KG1 (cell line): ENCODE data around the gene C16orf96.
A peak's percentile ranks its signal among the peaks of the same experiment; 100 is the strongest.

Experiments used
- DNase-seq: peaks from one replicate; lab custom pipeline; 2025; lab: John Stamatoyannopoulos, UW

Gene C16orf96

DNA sequence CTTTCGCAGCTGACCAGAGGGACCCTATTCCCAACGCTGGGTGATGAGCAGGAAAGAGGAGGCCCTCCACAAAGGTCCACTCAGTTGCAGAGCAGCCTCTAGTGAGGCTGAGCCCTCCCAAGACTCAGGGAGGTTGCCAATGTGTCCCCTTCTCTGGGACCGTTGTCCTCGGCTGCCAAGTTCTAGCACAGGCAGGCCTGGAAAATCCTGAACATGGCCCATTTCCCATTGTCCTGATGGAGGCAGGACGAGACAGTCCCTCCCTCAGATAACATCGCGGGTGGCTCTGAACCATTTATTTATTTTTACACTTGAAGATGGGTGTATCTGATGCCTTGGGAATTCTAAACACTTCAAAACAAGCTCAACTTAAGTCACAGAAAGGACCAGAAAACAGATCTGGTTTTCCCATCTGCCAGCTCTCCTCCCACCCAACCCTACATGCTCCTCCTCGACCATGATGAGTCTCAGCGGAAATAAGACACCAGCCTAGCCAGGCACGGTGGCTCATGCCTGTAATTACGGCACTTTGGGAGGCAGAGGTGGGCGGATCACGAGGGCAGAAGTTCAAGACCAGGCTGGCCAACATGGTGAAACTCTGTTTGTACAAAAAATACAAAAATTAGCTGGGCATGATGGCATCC lies 30.4 kb upstream of the C16orf96 start:
- no peak for DNase-seq

DNA sequence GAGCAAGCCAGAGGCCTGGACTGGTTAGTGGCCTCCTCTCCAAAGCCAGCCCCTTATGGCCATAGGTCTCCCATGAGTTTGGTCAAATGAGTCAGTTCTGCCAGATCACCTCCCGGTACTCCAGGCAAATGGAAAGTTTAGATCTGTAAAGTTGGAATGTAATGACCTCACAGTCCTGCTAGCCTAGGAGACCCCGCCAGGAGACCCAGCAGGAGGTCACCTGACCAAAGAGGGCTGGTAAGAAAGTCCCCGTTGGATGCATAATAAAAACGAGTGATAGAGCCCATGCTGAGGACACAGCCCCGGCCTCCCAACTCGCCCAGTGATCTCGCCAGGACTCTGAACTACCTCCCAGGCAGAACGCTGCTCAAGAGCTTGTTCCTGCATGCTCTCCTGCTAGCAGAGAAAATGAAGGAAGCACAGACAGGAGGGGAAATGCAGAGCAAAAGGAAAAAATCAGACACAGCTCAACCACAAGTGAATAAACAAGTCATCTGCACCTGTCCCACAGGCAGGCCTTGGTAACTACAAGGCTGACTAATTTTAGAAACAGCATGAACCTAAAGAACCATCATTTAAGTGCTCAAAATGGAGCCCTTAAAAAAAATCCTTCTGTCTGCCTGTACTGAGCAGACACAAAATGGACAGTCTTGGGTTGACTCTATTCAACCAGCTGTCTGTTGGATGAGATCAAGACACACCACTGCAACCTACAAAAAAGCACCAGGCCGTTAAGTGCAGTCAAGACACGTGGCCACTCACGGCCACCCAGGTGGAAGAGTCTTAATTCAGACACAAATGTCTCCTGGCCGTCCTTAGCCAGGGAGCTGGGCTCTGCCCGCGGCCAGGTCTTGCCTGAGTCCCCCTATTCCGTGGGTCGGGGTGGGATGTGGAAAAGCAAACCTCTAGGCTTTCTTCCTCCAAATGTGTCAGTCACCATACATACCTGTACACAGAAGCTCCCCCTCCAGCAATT lies 26.8 kb upstream of the C16orf96 start:
- DNase-seq, result no peak

DNA sequence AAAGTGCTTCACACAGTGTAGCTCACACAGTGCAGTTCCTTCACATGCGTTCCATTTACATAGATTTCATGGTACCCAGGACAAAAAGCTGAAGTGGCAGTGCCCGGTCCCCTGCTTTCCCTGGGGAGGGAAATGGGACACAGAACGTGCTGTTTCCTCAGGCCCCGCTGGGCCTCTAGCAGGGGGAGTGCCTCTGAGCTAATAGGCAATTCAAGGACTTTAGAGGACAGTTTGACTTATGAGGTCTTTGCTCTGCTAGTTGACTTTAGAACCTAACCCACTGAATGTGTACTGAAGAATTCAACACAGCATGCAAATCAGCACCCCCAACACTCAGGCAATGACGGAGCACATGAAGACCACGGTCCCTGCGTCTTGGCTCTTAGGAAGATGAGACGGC lies 24.3 kb upstream of the C16orf96 start:
- no peak for DNase-seq

DNA sequence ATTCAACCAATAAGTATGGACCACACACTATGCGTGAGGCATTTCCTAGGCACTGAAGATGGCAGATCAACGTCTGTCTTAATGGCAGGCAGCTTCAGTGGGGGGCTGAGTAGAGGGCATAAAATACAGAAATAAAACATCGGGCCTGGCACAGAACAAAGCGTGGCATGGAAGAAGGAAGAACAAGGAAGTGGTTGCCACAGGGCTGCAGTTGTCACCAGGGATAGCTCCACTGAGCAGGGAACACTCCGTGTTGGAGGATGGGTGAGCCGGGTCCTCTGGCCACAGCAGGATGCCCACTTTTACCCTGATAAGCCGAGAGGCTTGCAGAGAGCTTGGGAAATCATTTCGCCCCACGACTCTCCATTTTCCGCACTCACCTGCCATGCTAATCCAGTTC lies 23.9 kb upstream of the C16orf96 start:
- no peak for DNase-seq

DNA sequence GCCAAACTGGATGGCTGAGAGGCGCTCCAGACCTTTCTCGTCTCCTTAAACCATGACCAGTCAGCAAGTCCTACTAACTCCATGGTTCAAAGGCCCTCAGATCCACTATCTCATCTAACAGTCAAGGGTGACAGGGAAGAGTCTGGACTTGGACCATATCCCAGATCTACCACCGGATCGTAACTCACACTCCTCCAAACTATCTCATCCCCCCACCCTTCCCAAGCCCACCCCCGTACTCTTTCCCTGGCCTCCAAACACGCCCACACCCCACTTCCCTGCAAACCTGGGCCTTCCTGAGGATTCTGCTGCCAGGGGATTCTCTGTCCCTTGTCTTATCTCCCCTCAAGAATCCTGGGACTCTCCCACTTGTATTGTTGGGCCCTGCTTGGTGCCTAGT lies 22.6 kb upstream of the C16orf96 start:
- DNase-seq, result no peak

DNA sequence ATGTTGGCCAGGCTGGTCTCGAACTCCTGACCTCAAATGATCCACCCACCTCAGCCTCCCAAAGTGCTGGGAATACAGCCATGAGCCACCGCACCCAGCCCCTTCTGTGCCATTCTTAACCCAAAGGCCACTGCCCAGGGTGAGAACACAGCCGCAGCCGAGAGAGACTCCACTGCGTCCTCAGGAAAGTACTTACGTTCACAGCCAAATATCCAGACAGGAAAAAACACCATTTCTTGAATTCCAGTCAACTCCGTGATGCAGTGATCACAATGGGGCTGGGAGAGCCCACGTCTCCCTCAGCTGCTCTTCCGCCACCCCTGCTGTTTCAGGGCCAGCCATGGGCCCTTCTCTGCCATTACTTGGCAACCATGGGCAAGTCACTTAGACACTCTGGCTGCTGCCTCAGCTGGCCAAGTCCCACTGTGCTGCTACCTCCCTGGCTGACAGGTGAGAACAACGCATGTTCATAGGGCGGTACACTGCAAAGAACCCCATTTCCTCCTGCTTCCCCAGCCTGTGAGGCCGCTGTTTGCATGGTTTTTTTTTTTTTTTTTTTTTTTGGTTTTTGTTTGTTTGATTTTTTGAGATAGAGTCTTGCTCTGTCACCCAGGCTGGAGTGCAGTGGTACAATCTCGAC lies 21.9 kb upstream of the C16orf96 start:
- no peak for DNase-seq

DNA sequence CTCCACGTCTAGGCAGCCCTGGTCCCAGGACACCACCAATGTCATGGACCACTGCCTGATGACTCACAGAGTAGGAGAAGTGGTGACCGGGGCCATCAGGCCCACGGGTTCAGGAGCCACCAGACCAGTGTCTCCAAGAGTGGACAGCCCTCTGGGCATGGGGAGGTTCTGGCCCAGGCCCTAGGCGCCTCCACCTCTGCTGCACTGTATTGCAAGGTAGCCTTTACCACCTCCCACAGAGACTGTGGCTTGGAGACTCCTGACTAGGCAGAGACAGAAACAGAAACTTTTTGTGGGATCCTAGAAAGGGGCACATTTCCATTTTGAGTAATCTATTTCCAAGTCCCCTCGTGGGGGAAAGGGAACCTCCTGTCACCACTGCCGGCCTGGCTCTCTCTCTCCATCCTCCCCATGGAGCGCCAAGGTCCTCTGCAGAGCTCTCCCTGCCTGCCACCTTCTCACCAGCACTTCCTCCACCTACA lies 20.5 kb upstream of the C16orf96 start:
- no peak for DNase-seq

DNA sequence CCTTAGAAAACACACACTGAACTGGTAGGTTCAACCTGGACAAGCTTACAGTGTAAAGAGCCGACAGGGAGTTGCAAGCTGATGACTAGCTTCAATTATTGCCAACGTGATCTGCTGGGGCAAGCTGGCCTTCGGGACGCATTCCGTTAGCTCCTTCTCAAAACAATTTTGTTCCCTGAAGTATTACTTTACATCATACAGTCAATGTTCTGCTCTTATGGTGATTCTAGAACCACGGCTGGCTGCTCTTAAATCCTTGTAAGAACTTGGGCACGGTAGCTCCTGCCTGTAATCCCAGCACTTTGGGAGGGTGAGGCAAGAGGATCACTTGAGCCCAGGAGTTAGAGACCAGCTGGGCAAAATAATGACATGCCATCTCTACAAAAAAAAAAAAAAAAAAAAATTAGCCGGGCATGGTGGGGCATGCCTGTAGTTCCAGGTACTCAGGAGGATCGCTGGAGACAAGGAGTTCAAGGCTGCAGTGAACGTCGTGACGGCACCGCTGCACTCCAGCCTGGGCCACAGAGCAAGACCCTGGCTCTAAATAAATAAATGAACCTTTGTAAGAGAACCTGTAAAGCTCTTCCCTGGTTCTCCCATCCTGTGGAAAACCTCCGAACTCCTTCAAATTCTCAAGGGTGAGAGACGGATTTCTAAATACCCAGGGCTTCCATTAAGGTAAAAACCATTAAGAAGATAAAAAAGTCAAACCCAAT lies 19.6 kb upstream of the C16orf96 start:
- no peak for DNase-seq

DNA sequence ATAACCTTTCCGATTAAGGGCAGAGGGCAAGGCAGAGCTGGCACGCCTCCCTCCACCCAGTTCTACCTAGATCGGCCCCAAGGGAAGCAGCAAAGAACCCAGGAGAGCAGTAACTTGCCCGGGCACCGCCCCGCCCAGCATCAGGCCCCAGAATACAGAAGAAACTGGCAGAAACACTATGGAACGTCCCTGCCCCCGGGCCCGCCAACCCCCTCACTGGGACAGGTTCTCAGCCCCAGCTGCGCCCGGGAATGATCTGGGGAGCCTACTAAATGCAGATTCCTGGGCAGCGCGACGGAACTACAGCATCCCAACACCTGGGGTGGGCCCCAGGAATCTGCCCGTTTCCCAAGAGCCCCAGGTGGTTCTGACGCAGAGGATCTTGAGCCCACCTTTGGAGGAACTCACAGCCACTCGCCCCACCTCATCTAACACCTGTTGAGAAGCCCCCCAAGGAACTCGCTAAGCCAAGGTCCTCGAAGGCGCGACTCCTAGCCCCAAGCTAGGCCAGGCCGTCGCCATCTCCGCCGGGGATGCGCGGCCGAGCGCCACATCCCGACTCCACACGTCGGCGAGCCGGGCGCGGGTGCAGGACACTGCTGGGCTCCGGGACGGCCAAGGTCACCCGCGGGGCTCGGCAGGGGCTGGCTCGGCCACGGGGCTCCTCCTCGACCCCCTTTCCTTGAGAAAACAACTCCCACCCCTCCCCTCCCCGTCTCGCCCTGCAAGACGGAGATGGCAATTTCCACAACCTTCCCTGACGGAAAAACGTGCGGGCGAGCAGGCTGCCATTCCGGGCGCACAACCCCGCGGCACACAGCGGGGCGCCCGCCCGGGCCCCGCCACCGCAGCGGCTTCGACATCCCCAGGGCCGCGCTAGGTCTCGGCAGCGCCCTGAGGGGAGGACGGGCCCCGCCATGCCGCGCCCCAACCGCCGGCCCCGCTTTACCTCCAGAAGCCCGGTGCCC lies 18.5 kb upstream of the C16orf96 start:
- no peak for DNase-seq

DNA sequence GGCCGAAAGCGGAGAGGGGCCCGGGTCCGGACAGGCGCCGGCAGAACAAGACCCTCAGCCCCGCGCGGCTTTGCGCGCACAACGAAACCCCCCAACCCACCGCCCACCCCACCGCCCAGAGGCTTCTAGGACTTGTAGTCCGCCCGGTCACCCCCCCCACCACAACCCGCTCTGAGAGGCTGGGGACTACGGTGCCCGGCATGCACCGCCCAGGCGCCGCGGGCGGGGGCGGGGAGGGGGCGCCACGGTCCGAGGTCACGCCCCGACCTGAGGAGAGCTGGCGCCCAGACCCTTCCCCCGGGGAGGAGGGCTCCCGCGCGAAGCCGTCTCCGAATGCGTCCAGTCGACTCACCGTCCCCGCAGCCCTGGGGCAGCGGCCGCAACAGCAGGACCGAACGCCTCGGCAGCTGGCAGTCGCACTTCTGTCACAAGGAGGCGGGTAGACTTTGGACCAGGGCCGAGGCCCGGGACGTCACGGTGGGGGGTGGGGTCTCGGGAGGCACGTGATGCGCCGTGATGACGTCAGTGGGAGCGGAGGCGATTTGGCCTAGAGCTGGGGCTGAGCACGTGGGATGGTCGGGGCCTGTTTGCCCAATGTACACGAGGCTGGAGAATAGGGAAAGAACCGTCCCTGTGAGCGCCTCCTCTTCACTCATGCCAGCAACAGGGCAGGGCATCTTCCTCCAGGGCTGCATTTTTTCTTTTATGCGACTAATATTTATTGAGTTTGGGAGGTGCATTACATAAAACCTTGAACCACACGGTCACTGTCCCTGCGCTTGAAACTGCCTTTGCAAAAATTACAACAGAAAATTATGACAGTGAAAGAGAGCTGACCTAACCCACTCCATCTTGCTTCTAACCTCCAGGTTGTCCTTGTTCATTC lies 17.5 kb upstream of the C16orf96 start, which contains the start of gene CDIP1:
Gene CDIP1, minus strand, starts transcription at position 424 of the 886 bp plus-strand sequence. CDS start 24,643 bp downstream, outside the sequence.
- DNase-seq, result peak; percentile 92

DNA sequence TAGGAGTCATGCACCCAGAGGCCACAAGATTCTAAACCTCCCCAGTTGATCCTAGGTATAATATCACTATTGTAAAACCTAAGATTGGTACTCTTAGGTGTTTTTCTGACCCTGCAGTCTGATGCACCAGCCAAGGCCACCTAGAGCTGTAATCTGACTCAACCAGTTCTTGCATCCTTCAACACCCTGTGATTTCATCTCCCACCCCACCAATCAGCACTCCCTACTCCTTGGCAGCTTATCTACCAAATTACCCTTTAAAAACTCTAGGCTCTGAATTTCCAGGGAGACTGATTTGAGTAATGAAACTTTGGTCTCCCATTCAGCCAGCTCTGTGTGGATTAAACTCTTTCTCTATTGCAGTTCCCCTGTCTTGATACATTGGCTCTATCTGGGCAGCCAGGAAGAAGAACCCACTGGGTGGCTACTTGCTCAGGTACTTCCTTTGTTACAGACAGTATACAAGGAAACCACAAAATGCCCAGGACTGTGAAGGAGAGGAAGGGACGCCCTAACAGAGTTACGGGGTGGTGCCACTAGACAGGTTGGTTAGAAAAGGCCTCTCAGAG lies 16.3 kb upstream of the C16orf96 start:
- DNase-seq, result no peak

DNA sequence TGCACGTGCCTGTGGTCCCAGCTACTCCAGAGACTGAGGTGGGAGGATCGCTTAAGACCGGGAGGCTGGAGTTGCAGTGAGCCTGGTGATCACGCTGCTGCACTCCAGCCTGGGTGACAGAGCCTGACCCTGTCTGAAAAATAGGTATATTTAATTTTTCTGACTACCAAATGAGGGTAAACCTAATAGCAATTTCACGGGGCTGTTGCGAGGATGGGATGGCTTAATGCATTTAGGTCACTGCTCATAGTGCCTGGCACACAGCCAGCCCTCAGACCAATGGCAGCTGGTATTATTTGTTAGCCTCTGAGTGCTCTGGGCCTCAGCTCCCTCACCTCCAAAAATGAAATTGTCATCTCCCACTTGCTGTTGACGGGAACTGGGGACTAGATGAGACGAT lies 11.7 kb upstream of the C16orf96 start:
- no peak for DNase-seq

DNA sequence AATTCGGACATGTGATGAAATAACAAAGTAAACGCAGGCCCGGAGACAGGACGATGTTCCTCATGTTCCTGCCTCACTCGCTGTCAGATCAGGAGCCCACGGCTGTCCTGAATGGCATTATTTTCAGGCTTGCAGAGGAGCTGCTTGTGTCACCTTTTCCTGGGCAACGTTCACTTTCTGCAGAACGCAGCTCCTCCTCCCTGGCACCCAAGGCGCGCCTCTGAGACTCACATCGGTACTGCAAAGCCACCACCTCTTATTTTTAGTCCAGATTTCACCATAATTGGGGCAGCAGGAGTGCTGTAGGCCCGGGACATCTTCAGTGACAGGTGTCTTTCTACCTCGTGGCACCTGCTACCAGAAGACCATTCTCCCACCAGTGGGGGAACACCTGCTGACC lies 8.0 kb upstream of the C16orf96 start:
- DNase-seq, result no peak

DNA sequence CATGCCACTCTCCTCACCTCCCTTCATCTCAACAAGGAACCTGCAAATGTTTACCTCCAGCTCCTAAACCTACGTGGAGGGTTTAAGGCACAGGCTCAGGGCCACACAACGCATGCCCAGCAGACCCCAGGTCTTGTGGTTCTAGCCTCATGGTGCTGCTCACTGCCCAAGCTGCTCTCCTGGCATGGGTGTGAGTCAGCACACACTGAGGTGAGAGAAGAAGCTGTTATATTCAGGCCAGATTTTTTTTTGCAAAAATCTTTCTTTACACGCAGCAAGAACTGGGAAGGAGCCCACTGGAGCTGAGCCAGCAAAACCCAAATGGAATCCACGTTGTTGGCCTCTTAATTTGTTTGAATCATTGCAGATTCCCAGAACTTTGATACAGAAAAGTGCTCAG lies 5.5 kb upstream of the C16orf96 start:
- no peak for DNase-seq

DNA sequence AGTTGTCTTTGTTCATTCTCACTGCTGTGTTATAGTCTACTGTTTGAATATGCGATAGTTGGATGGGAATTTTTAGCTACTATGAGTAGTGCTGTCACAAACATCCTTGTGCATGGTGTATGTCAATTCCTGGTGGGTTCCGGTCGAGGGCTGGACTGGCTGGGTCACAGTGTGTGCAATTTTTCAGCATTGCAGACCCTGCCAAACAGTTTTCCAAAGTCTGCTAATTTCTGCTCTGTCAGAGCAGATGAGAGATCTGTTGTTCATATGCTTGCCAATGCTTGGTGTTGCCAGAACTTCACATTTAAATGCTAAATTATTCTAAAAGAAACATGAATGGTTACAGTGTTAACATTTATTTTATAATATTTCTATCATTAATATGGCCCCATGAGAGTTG lies 3.6 kb upstream of the C16orf96 start:
- DNase-seq, result no peak

DNA sequence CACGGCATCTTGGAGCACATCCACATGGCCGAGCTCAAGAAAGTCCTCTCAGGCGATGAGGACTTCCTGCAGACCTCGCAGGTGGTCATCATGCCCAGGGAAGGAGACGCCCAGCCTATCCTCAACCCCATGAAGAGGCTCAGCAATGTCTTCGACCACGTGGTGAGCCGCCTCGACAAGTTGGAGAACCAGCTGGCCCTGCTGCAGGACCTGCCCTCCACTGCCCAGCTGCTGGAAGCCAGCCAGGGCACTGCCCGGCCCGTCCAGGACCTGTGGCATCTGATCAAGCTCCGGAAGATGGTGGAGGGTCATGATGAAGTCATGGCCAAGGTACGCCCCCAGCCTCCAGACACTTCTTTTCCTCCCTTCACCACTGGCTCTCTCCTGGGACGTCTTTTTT lies 440 bp downstream of the C16orf96 start:
- DNase-seq, result no peak

DNA sequence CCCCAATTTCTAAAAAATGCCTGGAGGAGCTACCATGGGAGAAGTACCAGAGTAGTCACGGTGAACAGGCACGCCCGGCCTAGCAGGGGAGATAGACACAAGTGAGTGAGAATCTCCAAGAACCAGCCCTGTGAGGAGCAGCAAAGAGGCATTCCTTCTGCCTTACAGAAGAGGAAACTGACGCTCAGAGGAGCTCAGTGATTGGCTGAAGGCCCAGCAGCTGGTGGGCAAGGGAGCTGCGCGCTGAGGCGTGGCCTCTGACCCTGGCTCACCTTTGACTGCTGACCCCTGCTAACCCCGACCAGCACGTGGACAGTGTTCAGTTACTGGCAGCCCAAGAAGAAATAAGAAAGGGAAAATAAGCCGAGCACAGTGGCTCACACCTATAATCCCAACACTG lies 1.8 kb downstream of the C16orf96 start:
- DNase-seq, result no peak

DNA sequence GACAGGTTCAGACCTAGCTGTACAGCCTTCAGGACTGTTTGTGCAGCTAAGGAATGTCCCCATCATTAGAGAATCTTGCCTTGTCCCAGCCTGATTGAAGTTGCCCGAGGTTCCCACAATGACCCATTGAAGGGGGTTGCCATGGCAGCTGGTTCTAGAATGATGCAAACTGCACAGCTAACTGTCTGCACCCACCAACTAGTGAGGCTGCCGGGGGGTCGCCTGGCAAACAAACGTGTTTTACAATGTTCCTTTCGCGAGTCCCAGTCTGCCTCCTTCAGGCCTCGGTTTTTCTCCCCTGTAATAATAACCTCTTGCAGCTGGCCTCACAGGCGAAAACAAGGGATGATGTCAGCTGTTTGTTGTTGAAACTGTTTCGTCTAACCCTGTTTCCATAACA lies 5.5 kb downstream of the C16orf96 start:
- DNase-seq, result no peak

DNA sequence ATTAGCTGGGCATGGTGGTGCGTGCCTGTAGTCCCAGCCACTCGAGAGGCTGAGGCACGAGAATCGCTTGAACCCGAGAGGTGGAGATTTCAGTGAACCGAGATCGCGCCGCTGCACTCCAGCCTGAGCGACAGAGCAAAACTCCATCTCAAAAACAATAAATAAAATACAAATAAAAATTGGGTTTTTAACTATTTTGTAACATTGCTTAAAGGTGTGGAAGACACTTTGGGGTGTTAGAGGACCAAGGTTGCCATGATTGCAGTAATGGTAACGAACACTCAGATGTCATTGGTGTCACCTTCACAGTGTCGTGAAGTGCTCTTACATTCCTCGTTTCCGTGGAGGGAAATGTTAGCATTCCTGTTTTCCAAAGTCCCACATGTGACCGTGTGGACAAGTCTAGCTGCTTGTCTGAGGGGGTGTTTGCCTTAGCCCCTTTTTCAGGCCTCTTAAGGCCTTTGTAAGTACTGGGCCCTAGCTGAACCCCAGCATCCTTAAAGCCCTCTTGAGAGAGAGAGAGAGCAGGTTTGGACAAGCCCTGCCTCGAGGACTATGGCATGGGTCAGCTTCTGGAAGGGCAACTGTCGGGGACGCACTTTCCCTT lies 8.6 kb downstream of the C16orf96 start:
- no peak for DNase-seq
